SU-DHL-6 (cell line): Measurements from ENCODE around the gene ERBB2.

ENCODE experiments used
- H2AFZ ChIP-seq: fragments of 200-600 bp; sonication (generic); 2 replicates; pipeline ENCODE4 v1.6.1; 2014; ENCODE audit warnings: low read depth, mild to moderate bottlenecking, moderate library complexity, mixed read lengths, antibody characterized with exemption, low read length; ENCODE audit not compliant: severe bottlenecking
- H3F3A ChIP-seq: fragments of 200-600 bp; shearing (Covaris generic); 2 replicates; pipeline ENCODE4 v1.6.0; 2016; ENCODE audit warnings: antibody characterized with exemption, mild to moderate bottlenecking; ENCODE audit not compliant: insufficient read depth
- H3K27ac ChIP-seq: fragments of 200-600 bp; sonication (generic); 2 replicates; pipeline ENCODE4 v1.5.1; 2016; ENCODE audit warnings: low read depth, mild to moderate bottlenecking, low read length, moderate library complexity, mixed read lengths
- H3K27me3 ChIP-seq: fragments of 200-600 bp; sonication (generic), shearing (Covaris generic); 2 replicates; pipeline ENCODE4 v1.6.0; 2014; ENCODE audit warnings: mild to moderate bottlenecking, low read length
- H3K36me3 ChIP-seq: fragments of 200-600 bp; sonication (generic); 2 replicates; pipeline ENCODE4 v1.6.1; 2014; ENCODE audit warnings: mild to moderate bottlenecking, low read length, mixed read lengths
- H3K4me2 ChIP-seq: fragments of 300-600, 200-600 bp; shearing (Covaris generic), sonication (generic); 2 replicates; pipeline ENCODE4 v1.6.0; 2014; ENCODE audit warnings: low read length, low read depth, mild to moderate bottlenecking; ENCODE audit not compliant: poor library complexity, severe bottlenecking
- H3K4me3 ChIP-seq: fragments of 200-600 bp; sonication (generic); 2 replicates; pipeline ENCODE4 v1.5.1; 2014; ENCODE audit warnings: antibody characterized with exemption, low read length, mild to moderate bottlenecking, mixed read lengths; ENCODE audit not compliant: insufficient read depth, poor library complexity, severe bottlenecking
- H3K79me2 ChIP-seq: fragments of 200-600 bp; sonication (generic); 2 replicates; pipeline ENCODE4 v1.6.1; 2014; ENCODE audit warnings: mild to moderate bottlenecking, low read length, moderate library complexity; ENCODE audit not compliant: insufficient read depth
- H3K9ac ChIP-seq: fragments of 200-600 bp; sonication (generic); 2 replicates; pipeline ENCODE4 v1.7.0; 2014; ENCODE audit warnings: mild to moderate bottlenecking, low read length
- H3K9me2 ChIP-seq: fragments of 200-600 bp; sonication (generic); replicated peaks from 2 replicates; pipeline ENCODE4 v1.6.1; 2014; ENCODE audit warnings: low read length; ENCODE audit not compliant: insufficient read depth
- H3K9me3 ChIP-seq: fragments of 200-600 bp; sonication (generic); 2 replicates; pipeline ENCODE4 v1.6.1; 2014; ENCODE audit warnings: low read length, mixed read lengths; ENCODE audit not compliant: insufficient read depth
- H4K20me1 ChIP-seq: fragments of 200-600 bp; sonication (generic); 2 replicates; pipeline ENCODE4 v1.6.1; 2014; ENCODE audit warnings: low read depth, mild to moderate bottlenecking, antibody characterized with exemption, low read length, moderate library complexity, mixed read lengths
- CTCF ChIP-seq: fragments of 200-600 bp; sonication (generic); IDR thresholded peaks from one replicate; pipeline ENCODE4 v1.5.1; 2017; ENCODE audit warnings: antibody characterized with exemption, mild to moderate bottlenecking, low read length, moderate library complexity; ENCODE audit not compliant: insufficient read depth, poor library complexity, severe bottlenecking
- EZH2phosphoT487 ChIP-seq: fragments of 200-600 bp; sonication (generic), shearing (Covaris generic); conservative IDR thresholded peaks from 2 replicates; pipeline ENCODE4 v1.6.1; 2018; ENCODE audit warnings: mild to moderate bottlenecking, antibody characterized with exemption, low read length, moderate library complexity, mixed read lengths

ERBB2 gene

DNA sequence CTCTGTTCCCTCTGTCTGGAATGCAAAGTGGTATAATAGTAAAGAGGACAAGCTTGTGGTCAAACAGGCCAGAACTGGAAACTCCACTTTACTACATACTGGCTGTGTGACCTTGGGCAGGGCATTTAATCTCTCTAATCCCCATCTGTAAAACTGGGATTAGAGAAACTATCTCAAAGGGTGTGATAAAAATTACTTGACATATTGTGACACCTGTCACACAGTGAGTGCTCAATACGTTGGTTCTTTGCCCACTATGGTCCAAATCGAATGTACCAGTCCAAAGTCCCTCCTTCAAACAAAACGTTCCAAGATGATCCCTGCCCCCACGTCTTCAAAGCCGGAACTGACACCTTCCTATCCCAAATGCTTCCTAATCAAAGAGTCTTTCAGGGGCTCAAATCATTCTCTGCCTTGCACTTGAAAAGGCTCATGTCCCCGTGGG lies 12.7 kb upstream of the ERBB2 start:
- Histone ChIP-seq H3K9ac (peak overlapping the region; percentile 65), H3K79me2 (no peaks in the 10 kb centered on the region), H3K4me2 (peak overlapping the region; percentile 95), H3K4me3 (peak overlapping the region; percentile 76), H3F3A (peaks cover 11% of the 10 kb centered on the region; the same call in 1 of the 2 replicates), H4K20me1 (no peaks in the 10 kb centered on the region), H3K9me3 (no peaks in the 10 kb centered on the region), H2AFZ (peak overlapping the region; percentile 77), H3K9me2 (no peaks in the 10 kb centered on the region), H3K27ac (peak overlapping the region; percentile 90), H3K36me3 (no peaks in the 10 kb centered on the region), H3K27me3 (no peaks in the 10 kb centered on the region)
- TF ChIP-seq CTCF: no peak

DNA sequence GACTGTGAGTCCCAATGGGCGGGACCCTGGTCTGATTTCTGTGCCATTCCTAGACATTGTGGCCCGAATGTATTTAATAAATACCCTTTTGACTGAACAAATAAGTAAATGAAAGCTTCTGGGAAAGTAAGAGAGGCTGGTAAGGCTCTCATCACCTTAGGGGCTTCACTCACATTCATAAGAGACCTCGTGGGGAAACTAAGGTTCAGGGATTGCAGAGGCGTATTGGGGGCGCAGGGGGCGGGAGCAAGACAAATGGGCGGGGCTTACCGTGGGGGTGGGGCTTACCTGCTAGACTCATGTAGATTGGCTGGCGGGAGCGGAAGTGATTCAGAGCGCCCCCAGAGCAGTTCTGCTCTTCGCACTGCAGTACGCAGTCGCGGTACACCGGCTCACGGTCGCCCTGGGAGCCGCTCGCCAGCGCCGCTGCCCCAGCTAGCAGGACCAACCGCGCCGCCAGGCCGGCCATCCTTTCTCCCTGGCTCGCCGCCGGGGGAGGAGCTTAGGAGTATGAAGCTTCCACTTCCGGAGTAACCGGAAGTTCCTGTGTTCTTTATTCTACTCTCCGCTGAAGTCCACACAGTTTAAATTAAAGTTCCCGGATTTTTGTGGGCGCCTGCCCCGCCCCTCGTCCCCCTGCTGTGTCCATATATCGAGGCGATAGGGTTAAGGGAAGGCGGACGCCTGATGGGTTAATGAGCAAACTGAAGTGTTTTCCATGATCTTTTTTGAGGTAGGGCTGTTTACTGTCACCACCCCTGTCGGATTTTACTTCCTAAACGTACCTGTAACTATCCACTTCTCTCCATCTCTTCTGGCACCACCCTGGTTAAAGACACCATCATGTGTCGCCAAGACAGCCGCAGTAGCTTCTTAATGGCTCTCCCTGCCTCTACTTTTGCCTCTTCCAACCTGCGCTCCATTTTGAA lies 12.1 kb upstream of the ERBB2 start, which contains the start of gene PGAP3:
Gene PGAP3, minus strand, starts transcription at position 512 of the 929 bp plus-strand sequence. Its CDS starts 43 bp downstream, at position 469.
- H3K27ac ChIP-seq: peak within 1 kb of the TSS; percentile 90
- no peaks in the 10 kb centered on the region for H3K36me3 ChIP-seq
- peak within 1 kb of the TSS; percentile 65 for H3K9ac ChIP-seq
- H2AFZ ChIP-seq: peak within 1 kb of the TSS; percentile 77
- H3K27me3 ChIP-seq: no peaks in the 10 kb centered on the region
- H3K9me2 ChIP-seq: no peaks in the 10 kb centered on the region
- TF ChIP-seq CTCF (no peak), EZH2phosphoT487 (no peak)
- H4K20me1 ChIP-seq: no peaks in the 10 kb centered on the region
- no peaks in the 10 kb centered on the region for H3K79me2 ChIP-seq
- peak within 1 kb of the TSS; percentile 76 for H3K4me3 ChIP-seq
- H3F3A ChIP-seq: peaks cover 11% of the 10 kb centered on the region; the same call in 1 of the 2 replicates
- H3K4me2 ChIP-seq: peak within 1 kb of the TSS; percentile 95
- H3K9me3 ChIP-seq: no peaks in the 10 kb centered on the region

DNA sequence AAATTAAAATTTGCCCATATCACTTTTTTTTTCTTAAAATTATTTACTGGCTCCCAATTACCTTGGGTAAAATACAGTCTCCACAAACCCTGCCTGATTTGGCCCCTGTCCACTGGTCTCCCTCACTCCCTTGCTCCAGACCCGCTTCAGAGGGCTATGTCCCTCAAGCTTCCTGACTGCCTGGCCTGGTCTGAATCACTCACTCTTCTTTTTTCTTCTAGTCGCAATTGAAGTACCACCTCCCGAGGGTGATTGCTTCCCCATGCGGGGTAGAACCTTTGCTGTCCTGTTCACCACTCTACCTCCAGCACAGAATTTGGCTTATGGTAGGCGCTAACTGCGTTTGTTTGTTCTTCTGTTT lies 11.4 kb upstream of the ERBB2 start:
- no peaks in the 10 kb centered on the region for H3K9me3 ChIP-seq
- H3K36me3 ChIP-seq: no peaks in the 10 kb centered on the region
- H3K79me2 ChIP-seq: no peaks in the 10 kb centered on the region
- H3K4me2 ChIP-seq: peak overlapping the region; percentile 95
- H3K9me2 ChIP-seq: no peaks in the 10 kb centered on the region
- peak overlapping the region; percentile 65 for H3K9ac ChIP-seq
- H3K27ac ChIP-seq: peak overlapping the region; percentile 90
- H4K20me1 ChIP-seq: no peaks in the 10 kb centered on the region
- peak overlapping the region; percentile 77 for H2AFZ ChIP-seq
- H3K27me3 ChIP-seq: no peaks in the 10 kb centered on the region
- peaks cover 11% of the 10 kb centered on the region; the same call in 1 of the 2 replicates for H3F3A ChIP-seq
- TF ChIP-seq EZH2phosphoT487 (no peak), CTCF (no peak)
- peak overlapping the region; percentile 76 for H3K4me3 ChIP-seq
